Neural cell (in vitro differentiated cells): ENCODE measurements around the gene SFT2D1. TPM values are rescaled to one million over a fixed set of nuclear protein-coding genes. Genes with fewer than 3 reads are reported as not detected.
A peak's percentile ranks its signal among the peaks of the same experiment; 100 is the strongest.

ENCODE experiments used
- H2AFZ ChIP-seq: fragments of 200-600, 300-800 bp; sonication (generic), shearing (Covaris generic); 2 replicates; pipeline ENCODE4 v1.6.0; 2014; ENCODE audit warnings: low read depth, mild to moderate bottlenecking, antibody characterized with exemption, low read length, moderate library complexity
- H3F3A ChIP-seq: fragments of 200-600 bp; shearing (Covaris generic); 2 replicates; pipeline ENCODE4 v1.6.1; 2016; ENCODE audit warnings: mild to moderate bottlenecking, moderate library complexity, mixed read lengths, antibody characterized with exemption, low read length; ENCODE audit not compliant: insufficient read depth, poor library complexity, severe bottlenecking
- H3K27ac ChIP-seq: fragments of 200-600, 300-800 bp; sonication (generic), shearing (Covaris generic); 2 replicates; pipeline ENCODE4 v1.5.1; 2014; ENCODE audit warnings: mild to moderate bottlenecking, low read length, moderate library complexity
- H3K27me3 ChIP-seq: fragments of 300-800, 200-600 bp; sonication (generic), shearing (Covaris generic); 2 replicates; pipeline ENCODE4 v1.6.0; 2014; ENCODE audit warnings: mild to moderate bottlenecking, low read depth, low read length, moderate library complexity; ENCODE audit not compliant: insufficient read depth
- H3K36me3 ChIP-seq: fragments of 300-800, 200-600 bp; sonication (generic), shearing (Covaris generic); 2 replicates; pipeline ENCODE4 v1.5.1; 2014; ENCODE audit warnings: mild to moderate bottlenecking, antibody characterized with exemption, low read length, moderate library complexity; ENCODE audit not compliant: insufficient read depth
- H3K4me2 ChIP-seq: fragments of 300-800, 200-600 bp; sonication (generic), shearing (Covaris generic); 2 replicates; pipeline ENCODE4 v1.6.0; 2014; ENCODE audit warnings: mild to moderate bottlenecking, low read length
- H3K4me3 ChIP-seq: fragments of 300-800, 200-600 bp; sonication (generic), shearing (Covaris generic); 2 replicates; pipeline ENCODE4 v1.5.1; 2014; ENCODE audit warnings: mild to moderate bottlenecking, low read length, moderate library complexity
- H3K79me2 ChIP-seq: fragments of 200-600 bp; shearing (Covaris generic); replicated peaks from 2 replicates; pipeline ENCODE4 v1.6.0; 2014; ENCODE audit warnings: mild to moderate bottlenecking, low read length, moderate library complexity; ENCODE audit not compliant: insufficient read depth
- H3K9ac ChIP-seq: fragments of 300-800, 200-600 bp; sonication (generic), shearing (Covaris generic); 2 replicates; pipeline ENCODE4 v1.6.1; 2016; ENCODE audit warnings: mild to moderate bottlenecking, low read length, mixed read lengths
- H3K9me2 ChIP-seq: fragments of 200-600 bp; shearing (Covaris generic); 2 replicates; pipeline ENCODE4 v1.6.1; 2016; ENCODE audit warnings: mild to moderate bottlenecking, low read length, mixed read lengths; ENCODE audit not compliant: insufficient read depth
- H3K9me3 ChIP-seq: fragments of 200-600, 300-800 bp; sonication (generic), shearing (Covaris generic); 2 replicates; pipeline ENCODE4 v1.6.1; 2016; ENCODE audit warnings: mild to moderate bottlenecking, mixed run types, low read length, moderate library complexity, mixed read lengths
- H4K20me1 ChIP-seq: fragments of 200-600 bp; shearing (Covaris generic); 2 replicates; pipeline ENCODE4 v1.6.1; 2016; ENCODE audit warnings: mild to moderate bottlenecking, mixed run types; ENCODE audit not compliant: insufficient read depth
- EP300 ChIP-seq: fragments of 450-650 bp; conservative IDR thresholded peaks from 2 replicates; pipeline ENCODE4 v1.6.1; 2014; ENCODE audit warnings: antibody characterized with exemption, mild to moderate bottlenecking, moderate library complexity; ENCODE audit not compliant: poor library complexity, severe bottlenecking
- EZH2 ChIP-seq: fragments of 200-600, 300-800 bp; shearing (Covaris generic), sonication (generic); IDR thresholded peaks from 2 replicates; pipeline ENCODE4 v1.6.1; 2014; ENCODE audit warnings: antibody characterized with exemption, low read length, borderline replicate concordance, mild to moderate bottlenecking; ENCODE audit not compliant: insufficient read depth, poor library complexity, severe bottlenecking
- MXI1 ChIP-seq: fragments of 450-650 bp; conservative IDR thresholded peaks from 2 replicates; pipeline ENCODE4 v1.6.1; 2014; ENCODE audit warnings: antibody characterized with exemption, mild to moderate bottlenecking; ENCODE audit not compliant: poor library complexity, severe bottlenecking
- POLR2AphosphoS5 ChIP-seq: IDR thresholded peaks from 2 replicates; pipeline ENCODE4 v1.6.1; 2012
- REST ChIP-seq: IDR thresholded peaks from 2 replicates; pipeline ENCODE4 v1.6.1; 2012; ENCODE audit warnings: borderline replicate concordance
- SMC3 ChIP-seq: fragments of 450-650 bp; conservative IDR thresholded peaks from 2 replicates; pipeline ENCODE4 v1.6.1; 2014; ENCODE audit warnings: antibody characterized with exemption, mild to moderate bottlenecking, moderate library complexity; ENCODE audit not compliant: poor library complexity
- polyA plus RNA-seq: library from polyadenylated mRNA; depleted of rRNA; stranded (reverse); fragments of >200 nt; gene quantifications from 2 replicates; pipeline ENCODE4 v1.2.3, GENCODE V29; 2014
- TF ChIP-seq, protein P1 (sequence below): fragments of 450-650 bp; IDR thresholded peaks from 2 replicates; pipeline ENCODE4 v1.5.1; 2014; ENCODE audit warnings: antibody characterized with exemption, mild to moderate bottlenecking, moderate library complexity; ENCODE audit not compliant: poor library complexity, severe bottlenecking

The SFT2D1 gene
- polyA plus RNA-seq, 1 donor from 2014 or later: 81.7 TPM

DNA sequence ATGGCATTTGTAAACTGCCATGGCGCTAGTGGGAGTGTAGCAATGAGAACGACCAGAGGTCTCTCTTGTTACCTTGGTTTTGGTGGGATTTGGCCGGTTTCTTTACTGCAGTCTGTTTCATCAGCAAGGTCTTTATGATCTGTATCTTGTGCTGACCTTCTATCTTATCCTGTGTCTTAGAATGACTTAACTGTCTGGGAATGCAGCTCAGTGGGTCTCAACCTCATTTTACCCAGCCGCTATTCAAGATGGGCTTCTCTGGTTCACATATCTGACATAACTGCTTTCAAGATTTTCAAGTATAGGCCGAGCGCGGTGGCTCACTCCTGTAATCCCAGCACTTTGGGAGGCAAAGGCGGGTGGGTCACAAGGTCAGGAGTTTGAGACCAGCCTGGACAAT is 1.9 kb upstream of the SFT2D1 start:
- H3K36me3 ChIP-seq: no peaks in the 10 kb centered on the region
- peaks cover 29% of the 10 kb centered on the region for H3K79me2 ChIP-seq
- H3K9me3 ChIP-seq: no peaks in the 10 kb centered on the region
- H4K20me1 ChIP-seq: no peaks in the 10 kb centered on the region
- H3K27me3 ChIP-seq: no peaks in the 10 kb centered on the region
- no peak overlapping the region for H3K27ac ChIP-seq
- H3F3A ChIP-seq: no peaks in the 10 kb centered on the region
- no peak overlapping the region for H3K4me3 ChIP-seq
- no peak overlapping the region for H3K4me2 ChIP-seq
- H2AFZ ChIP-seq: no peak overlapping the region
- H3K9ac ChIP-seq: no peak overlapping the region
- TF ChIP-seq SMC3 (no peak), EZH2 (no peak), POLR2AphosphoS5 (no peak)
- H3K9me2 ChIP-seq: no peaks in the 10 kb centered on the region

DNA sequence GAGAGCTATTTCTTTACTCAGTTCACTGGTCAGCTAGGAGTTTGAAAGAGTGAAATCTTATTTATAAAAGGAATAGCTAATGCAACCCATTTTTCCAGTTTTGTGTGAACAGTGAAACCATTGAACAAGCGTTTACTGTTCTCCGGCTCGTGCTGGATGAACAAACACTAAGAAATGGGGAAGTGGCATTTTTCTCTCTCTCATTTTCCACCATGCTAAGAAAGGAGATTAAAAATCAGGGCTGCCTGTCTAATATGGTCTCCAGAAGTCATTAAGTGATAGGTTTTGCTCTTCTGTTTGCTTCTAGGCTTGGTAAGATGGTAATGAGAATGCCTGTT is 774 bp upstream of the SFT2D1 start:
- Histone ChIP-seq H3K27me3 (no peaks in the 10 kb centered on the region), H3K9me2 (no peaks in the 10 kb centered on the region), H3K79me2 (peaks cover 31% of the 10 kb centered on the region), H3K9ac (peak overlapping the region; percentile 87), H3K27ac (peak overlapping the region; percentile 69), H3K36me3 (no peaks in the 10 kb centered on the region), H3K4me2 (peak overlapping the region; percentile 58), H3F3A (no peaks in the 10 kb centered on the region), H3K4me3 (peak overlapping the region; percentile 80), H2AFZ (peak overlapping the region; percentile 74), H4K20me1 (no peaks in the 10 kb centered on the region), H3K9me3 (no peaks in the 10 kb centered on the region)
- TF ChIP-seq, protein P1, sequence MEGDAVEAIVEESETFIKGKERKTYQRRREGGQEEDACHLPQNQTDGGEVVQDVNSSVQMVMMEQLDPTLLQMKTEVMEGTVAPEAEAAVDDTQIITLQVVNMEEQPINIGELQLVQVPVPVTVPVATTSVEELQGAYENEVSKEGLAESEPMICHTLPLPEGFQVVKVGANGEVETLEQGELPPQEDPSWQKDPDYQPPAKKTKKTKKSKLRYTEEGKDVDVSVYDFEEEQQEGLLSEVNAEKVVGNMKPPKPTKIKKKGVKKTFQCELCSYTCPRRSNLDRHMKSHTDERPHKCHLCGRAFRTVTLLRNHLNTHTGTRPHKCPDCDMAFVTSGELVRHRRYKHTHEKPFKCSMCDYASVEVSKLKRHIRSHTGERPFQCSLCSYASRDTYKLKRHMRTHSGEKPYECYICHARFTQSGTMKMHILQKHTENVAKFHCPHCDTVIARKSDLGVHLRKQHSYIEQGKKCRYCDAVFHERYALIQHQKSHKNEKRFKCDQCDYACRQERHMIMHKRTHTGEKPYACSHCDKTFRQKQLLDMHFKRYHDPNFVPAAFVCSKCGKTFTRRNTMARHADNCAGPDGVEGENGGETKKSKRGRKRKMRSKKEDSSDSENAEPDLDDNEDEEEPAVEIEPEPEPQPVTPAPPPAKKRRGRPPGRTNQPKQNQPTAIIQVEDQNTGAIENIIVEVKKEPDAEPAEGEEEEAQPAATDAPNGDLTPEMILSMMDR: no peak
- TF ChIP-seq REST (no peak), MXI1 (no peak)

DNA sequence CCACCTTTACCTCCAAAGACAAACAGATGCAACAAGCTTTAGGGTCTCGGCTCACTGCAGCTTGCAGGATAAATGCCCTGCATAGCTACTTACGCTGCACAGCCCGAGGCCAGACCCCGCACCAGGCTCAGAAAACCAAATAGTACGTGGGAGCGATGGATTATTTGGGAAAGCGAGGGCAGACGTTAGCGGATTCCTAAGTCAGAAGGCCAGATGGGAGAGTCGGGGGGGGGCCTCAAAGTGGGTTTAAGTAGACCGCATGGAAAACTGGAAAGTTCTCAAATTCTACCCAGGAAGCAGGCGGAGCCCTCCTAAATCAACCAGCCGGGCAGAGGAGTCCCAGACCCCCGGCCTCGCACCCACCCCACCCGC is 382 bp downstream of the SFT2D1 start:
- Histone ChIP-seq H3K27me3 (no peaks in the 10 kb centered on the region), H2AFZ (peak overlapping the region; percentile 74), H4K20me1 (no peaks in the 10 kb centered on the region), H3K27ac (peak overlapping the region; percentile 69), H3K4me3 (peak overlapping the region; percentile 80), H3K9ac (peak overlapping the region; percentile 87), H3K79me2 (peaks cover 36% of the 10 kb centered on the region), H3K4me2 (peak overlapping the region; percentile 70), H3K9me3 (no peaks in the 10 kb centered on the region), H3F3A (no peaks in the 10 kb centered on the region), H3K36me3 (no peaks in the 10 kb centered on the region), H3K9me2 (no peaks in the 10 kb centered on the region)
- TF ChIP-seq SMC3 (peak; percentile 12), EZH2 (no peak), EP300 (no peak)
